HG02943 (cell line): ENCODE results near the gene LCN15.
"Not testable (repeated sequence)": the region's sequence is repeated elsewhere in the genome, so short reads cannot be mapped to it uniquely, and the experiment has no call there.

Source experiments
- ATAC-seq: cut with Tn5 transposase; IDR thresholded peaks from one replicate; pipeline ENCODE4 v1.9.1; 2021; ENCODE audit warnings: mild to moderate bottlenecking, low read depth, moderate library complexity; ENCODE audit not compliant: unreplicated experiment

Gene LCN15

GRCh38 chr9:136756836-136757235 is 7.5 kb downstream of the LCN15 start:
- no peak for ATAC-seq

- no peak for ATAC-seq
Measured at GRCh38 chr9:136756134-136756438, 8.2 kb downstream of the LCN15 start.

DNA sequence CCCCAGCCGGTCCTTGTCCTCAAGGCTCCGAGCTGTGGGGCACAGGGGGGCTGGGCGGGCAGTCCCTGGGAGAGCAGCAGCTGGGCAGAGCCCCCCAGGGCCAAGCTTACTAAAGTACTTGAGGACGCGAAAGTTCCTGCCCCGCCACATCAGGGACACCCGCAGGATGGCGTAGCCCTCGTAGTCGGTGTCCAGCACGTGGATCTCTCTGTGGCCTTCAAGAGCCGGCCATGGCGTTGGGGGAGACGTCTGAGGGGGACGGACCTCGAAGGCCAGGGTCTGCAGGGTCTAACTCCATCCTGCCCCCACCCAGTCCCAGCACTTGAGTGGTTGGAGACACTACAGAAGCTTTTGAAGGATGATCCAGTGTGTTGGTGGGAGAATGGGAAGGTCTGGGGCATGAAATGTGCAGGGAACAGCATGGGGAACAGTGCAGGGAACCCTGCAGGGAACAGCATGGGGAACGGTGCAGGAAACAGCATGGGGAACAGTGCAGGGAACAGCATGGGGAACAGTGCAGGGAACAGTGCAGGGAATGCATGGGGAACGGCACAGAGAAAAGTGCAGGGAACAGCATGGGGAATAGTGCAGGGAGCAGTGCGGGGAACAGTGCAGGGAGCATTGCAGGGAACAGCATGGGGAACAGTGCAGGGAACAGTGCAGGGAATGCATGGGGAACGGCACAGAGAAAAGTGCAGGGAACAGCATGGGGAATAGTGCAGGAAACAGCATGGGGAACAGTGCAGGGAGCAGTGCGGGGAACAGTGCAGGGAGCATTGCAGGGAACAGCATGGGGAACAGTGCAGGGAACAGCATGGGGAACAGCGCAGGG is 8.8 kb downstream of the LCN15 start:
- ATAC-seq, result not testable (repeated sequence)

DNA sequence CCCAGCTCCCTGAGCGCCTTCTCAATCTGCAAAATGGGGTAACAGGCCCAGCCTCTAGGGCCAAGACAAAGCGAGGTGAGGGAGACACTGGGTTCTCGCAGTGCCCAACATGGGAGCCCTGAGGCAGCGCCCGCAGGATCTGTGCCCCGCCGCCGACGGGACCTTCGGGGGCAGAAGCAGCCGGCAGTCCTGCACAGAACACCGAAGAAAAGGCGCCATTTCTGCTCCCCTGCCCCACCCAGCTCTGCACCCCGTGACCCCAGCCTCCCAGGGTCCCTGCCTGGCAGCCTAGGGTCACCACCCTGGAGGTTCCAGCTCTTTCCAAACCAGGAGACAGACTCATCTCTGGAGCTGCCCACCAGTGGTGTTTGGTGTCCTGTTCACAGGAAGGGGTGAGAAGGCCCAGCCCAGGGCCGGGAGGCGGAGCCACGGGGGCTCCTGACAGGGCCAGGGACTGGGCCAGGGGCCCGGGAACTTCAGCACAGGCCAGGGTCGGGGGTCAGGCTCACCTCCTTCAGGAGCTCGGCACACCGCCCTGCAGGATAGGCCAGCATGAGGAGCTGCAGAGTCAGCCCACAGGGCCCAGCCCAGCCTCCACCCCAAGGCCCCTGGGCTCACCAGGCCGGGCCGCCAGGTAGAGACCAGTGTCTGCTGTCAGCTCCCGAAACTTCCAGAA is 9.6 kb downstream of the LCN15 start:
- ATAC-seq, result no peak

DNA sequence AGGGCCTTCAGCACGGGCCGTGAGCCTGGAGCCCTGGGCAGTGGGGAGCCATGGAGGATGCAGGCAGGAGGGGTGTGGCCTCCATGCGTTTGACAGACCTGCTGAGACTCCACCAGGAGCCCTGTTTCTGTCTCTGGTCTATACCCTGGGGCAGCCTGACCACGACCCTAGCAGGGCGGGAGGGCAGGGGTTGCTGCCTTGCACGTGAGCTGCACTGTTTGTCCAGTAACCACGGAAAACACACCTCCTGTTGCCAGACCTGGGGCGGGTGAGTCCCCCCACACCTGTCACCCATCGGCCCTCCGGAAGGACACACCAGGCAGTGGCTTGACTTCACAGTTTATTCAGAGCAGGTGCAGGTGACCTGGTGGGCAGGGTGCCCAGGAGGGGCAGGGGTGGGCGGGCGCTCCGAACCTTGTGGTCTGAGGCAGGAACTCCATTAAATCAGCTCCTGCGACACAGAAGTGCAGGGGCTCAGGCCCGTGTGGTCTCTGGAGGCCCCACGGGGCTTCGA is 10.2 kb downstream of the LCN15 start:
- no peak for ATAC-seq

GRCh38 chr9:136753371-136754058 is 10.8 kb downstream of the LCN15 start:
- no peak for ATAC-seq

- ATAC-seq, result no peak
Measured at GRCh38 chr9:136751814-136752213, 12.5 kb downstream of the LCN15 start.

- no peak for ATAC-seq
Measured at GRCh38 chr9:136751244-136751643, 13.1 kb downstream of the LCN15 start.

DNA sequence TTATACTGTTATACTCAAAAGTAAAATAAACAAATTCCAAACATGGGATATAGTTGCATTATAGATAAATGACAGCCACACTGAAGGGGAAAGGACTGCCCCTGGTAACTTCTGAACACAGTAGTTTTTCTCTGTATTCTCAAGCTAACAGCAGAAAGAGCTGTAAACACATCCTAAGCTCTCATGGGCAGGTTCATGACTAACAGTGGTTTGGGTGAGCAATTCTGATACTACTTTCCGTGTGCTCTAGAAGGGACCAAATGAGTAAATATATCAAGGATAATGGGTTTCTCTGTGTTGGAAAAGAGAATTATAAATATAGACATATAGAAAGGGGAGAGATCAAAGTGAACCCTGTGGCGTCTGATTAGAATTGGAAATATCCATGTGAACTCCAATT is 13.8 kb downstream of the LCN15 start:
- no peak for ATAC-seq

DNA sequence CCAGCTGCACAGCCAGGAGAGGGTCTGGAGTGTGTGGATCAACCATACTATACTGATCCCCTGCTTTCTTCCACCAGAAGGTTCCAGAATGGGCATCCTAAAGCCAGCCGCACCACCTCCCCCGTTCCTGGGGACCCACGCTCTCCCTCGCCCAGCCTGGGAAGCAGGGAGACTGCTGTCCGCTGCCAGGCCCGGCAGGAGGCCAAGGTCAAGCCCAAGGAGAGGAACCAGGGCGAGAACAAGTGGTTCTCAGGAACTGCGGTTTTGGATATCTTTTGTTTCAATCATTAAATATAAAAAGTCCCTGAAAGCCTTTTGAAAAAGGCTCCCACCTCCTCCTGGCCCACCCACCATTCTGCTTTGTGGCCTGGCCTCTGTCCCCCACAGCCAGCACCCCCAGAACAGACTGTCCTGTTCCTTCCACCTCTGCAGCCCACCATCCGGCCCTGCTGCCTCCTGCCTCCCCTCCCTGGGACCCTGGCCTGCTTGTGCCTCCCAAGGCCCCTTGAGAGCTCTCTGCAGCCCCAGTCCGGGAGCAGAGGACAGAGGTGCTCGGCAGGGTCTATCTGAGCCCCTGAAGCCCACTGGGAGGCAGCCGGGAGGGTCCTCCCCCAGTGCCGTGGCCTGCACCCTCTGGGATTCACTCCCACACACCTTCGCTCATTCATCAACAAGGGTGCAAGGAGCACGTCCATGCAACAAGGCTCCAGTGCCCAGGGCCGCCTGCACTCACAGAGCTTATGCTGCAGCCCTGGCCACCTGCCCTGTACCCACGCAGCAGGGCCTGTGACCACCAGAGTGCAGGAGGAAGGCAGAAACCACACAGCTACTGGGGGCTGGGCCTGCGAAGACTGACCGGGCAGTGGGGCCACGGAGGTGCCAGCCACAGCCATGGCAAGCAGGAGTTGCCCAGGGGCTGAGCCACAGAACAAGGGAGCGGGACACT is 15.4 kb downstream of the LCN15 start:
- no peak for ATAC-seq

- no peak for ATAC-seq
Measured at GRCh38 chr9:136748201-136748600, 16.1 kb downstream of the LCN15 start, which contains the start of gene LCN6. TSS of gene LCN6 (minus strand) at chr9:136748525. CDS start at chr9:136748483, 42 bp downstream.

GRCh38 chr9:136747161-136748060 is 16.9 kb downstream of the LCN15 start:
- no peak for ATAC-seq

GRCh38 chr9:136746621-136747020 is 17.7 kb downstream of the LCN15 start:
- no peak for ATAC-seq

- no peak for ATAC-seq
Measured at GRCh38 chr9:136746155-136746490, 18.2 kb downstream of the LCN15 start.

DNA sequence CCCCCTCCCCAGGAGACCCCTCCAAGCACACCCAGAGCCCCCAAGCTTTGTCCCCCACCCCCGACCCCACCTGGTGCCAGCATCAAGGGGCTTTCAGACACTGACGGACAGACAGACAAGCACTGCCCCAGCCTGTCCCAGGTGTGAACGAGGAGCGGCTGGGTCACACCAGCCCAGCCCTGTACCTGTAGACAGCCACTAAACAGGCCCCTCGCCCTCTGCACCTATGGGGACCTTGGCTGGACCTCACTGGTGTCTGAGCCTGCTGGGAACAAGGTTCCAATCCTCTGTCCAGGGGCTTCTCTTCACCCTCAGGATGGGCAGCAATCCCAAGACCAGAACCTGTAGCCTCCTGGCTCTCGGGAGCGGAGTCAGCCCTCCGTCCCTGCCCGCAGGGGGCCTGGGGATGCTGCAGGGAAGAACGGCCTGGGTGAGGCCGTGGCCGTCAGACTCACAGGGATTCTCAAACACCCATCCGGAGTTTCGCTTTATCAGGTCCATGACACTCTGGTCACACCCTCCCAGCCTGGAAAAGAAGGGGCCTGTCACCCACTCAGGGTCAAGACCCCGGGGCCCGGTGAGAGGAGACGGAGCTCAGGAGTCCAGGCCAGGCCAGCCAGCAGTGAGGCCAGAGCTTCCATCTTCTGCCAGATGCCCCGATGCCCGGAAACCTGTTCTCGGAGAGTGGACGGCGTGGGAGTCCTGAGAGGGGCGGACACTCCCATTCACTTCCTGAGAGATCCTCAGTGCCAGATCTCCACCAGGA is 18.7 kb downstream of the LCN15 start:
- no peak for ATAC-seq

DNA sequence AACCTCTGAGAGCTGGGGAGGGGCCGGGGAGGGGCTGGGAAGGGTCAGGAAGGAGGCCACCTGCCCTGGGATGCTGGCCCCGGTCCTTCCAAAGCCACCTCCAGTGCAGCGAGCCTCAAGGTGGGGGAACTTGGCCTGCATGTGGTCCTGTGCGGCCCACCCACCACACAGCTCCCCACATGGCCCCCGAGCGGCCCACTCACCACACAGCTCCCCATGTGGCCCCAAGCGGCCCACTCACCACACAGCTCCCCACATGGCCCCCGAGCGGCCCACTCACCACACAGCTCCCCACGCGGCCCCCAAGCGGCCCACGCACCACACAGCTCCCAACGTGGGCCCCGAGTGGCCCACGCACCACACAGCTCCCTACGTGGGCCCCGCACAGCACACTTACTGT is 19.5 kb downstream of the LCN15 start:
- ATAC-seq, result no peak

DNA sequence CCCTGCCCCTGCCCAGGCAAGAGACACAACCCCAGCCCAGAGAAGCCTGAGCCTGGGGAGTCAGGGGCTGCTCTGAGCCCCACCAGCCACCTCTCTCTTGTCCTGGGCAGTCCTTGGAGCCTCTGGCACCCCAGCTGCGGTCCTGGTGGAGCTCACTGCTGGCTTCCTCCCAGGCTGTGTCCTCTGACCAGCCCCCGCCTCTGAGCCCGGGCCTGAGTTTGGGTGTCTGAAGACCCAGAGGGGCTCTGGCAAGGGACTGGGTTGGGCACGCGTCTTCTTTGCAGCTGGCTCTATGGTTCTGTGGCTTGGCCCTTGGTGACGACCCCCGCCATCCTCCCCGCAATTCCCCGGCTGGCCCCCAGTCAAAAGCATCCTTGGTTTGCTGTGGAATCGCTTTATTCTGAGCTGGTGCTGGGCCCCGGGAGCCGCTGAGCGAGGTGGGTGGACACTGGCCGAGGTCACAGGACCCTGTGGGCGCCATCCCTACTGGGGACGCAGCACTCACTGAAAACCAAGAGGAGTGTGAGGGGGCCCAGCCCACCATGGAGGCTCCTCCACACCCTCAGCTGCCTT is 20.6 kb downstream of the LCN15 start:
- no peak for ATAC-seq
